Vagina (tissue), 2 donors: Measurements from ENCODE around the gene DCANP1.

Experiments
- POLR2A ChIP-seq, 2 donors: fragments of 450-650 bp; IDR thresholded peaks; one replicate each; pipeline ENCODE4 v1.6.1; 2017; ENCODE audit warnings: antibody characterized with exemption in 2 of 2, mild to moderate bottlenecking in 2 of 2, moderate library complexity in 2 of 2
- POLR2AphosphoS5 ChIP-seq, 2 donors: sonication (generic); formaldehyde crosslinking; IDR thresholded peaks; one replicate each; pipeline ENCODE4 v1.9.0; 2017; ENCODE audit warnings: antibody characterized with exemption in 2 of 2, mild to moderate bottlenecking in 2 of 2, low read depth in 1 of 2; ENCODE audit not compliant: insufficient read depth in 1 of 2
- TF ChIP-seq, protein P1 (sequence below), 3 experiments: fragments of 450-650 bp in 2 of 3; fragments of 200-600 bp in 1 of 3; sonication (generic) in 1 of 3; IDR thresholded peaks; one replicate each; pipeline ENCODE4 v1.5.1; 2017 to 2019; ENCODE audit warnings: antibody characterized with exemption in 3 of 3, mild to moderate bottlenecking in 2 of 3, moderate library complexity in 2 of 3

DNA sequence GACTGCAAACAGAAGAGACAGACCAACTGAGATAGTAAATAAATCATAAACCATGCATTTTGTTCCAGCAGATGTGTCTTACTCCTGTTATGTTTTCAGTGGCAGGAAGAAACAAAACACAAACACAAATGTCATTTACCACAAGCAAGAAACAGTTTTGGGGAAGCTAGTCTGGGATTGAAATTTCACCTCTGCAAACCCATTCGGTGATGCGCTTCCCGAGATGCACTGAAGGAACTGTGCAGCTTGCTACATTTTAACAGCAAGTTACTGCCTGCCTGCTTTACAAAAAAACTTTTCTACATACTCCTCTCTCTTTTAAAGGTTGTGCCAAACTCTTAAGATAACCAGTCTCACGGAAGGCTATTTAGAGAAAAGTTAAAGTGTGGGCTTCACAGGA is 51.3 kb downstream of the DCANP1 start:
- TF ChIP-seq POLR2A (IDR thresholded peaks at IDR 0.05): no peak
- TF ChIP-seq, protein P1, sequence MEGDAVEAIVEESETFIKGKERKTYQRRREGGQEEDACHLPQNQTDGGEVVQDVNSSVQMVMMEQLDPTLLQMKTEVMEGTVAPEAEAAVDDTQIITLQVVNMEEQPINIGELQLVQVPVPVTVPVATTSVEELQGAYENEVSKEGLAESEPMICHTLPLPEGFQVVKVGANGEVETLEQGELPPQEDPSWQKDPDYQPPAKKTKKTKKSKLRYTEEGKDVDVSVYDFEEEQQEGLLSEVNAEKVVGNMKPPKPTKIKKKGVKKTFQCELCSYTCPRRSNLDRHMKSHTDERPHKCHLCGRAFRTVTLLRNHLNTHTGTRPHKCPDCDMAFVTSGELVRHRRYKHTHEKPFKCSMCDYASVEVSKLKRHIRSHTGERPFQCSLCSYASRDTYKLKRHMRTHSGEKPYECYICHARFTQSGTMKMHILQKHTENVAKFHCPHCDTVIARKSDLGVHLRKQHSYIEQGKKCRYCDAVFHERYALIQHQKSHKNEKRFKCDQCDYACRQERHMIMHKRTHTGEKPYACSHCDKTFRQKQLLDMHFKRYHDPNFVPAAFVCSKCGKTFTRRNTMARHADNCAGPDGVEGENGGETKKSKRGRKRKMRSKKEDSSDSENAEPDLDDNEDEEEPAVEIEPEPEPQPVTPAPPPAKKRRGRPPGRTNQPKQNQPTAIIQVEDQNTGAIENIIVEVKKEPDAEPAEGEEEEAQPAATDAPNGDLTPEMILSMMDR (IDR thresholded peaks at IDR 0.05): no peak
- no peak for TF ChIP-seq POLR2AphosphoS5 (IDR thresholded peaks at IDR 0.05; ENCODE audit: insufficient read depth in 1 of 2, low read depth in 1 of 2)
